ENCODE data around the gene TOP2A.

Gene TOP2A

GRCh38 chr17:40453881-40454612, 36.4 kb upstream of the TOP2A start:
- Histone ChIP-seq H2BK120ac (ENCODE audit: low read depth, low read length) (no peak overlapping the region), H3K36me3 (ENCODE audit: control insufficient read depth, insufficient read depth, low read length) (peaks cover 16% of the 10 kb centered on the region), H3K56ac (ENCODE audit: low read length) (no peak overlapping the region), H2BK15ac (replicated peaks; ENCODE audit: low read depth) (no peak overlapping the region), H4K8ac (ENCODE audit: low read depth, low read length) (no peak overlapping the region), H4K5ac (ENCODE audit: low read length) (no peak overlapping the region), H3K79me1 (ENCODE audit: low read length) (peaks cover 5% of the 10 kb centered on the region), H3K18ac (ENCODE audit: low read length) (no peak overlapping the region), H3K4ac (ENCODE audit: low read depth, low read length) (no peak overlapping the region), H3K27me3 (ENCODE audit: insufficient read depth, low read length, poor library complexity) (no peaks in the 10 kb centered on the region), H2BK5ac (ENCODE audit: low read length) (no peak overlapping the region), H3K4me2 (ENCODE audit: low read length) (no peak overlapping the region), H2AK5ac (ENCODE audit: low read length) (no peak overlapping the region), H3K27ac (ENCODE audit: low read depth, low read length) (no peak overlapping the region), H3K4me3 (ENCODE audit: low read length) (no peak overlapping the region), H3K9ac (ENCODE audit: low read length) (no peak overlapping the region), H3K79me2 (ENCODE audit: control insufficient read depth, insufficient read depth, low read length) (no peaks in the 10 kb centered on the region), H3K4me1 (ENCODE audit: control insufficient read depth, low read depth, low read length) (no peaks in the 10 kb centered on the region), H3K23ac (ENCODE audit: low read length) (no peak overlapping the region)
- no peak for DNase-seq
- WGBS (ENCODE audit: extremely low coverage, insufficient coverage, low lambda C conversion rate), result no CpG with 5 or more reads among the region's 19 CpGs

DNA sequence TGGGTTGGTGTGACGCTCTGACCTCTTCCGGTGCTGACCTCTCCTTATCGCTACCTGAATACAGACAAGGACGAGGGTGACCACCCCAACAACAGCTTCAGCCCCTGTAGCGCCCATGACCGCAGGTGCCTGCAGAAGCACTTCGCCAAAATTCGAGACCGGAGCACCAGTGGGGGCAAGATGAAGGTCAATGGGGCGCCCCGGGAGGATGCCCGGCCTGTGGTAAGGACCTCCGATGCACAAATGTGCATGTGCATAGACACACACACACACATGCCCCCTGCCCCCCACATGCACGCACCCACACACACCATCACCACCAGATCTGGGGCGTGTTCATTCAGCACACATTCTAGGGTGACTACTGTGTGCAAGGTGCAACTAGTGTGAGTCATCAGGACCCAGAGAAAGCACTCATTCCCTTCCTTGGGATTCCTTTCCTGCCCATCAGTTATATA, 35.3 kb upstream of the TOP2A start:
- Histone ChIP-seq H3K36me3 (ENCODE audit: control insufficient read depth, insufficient read depth, low read length) (peaks cover 16% of the 10 kb centered on the region), H2AK5ac (ENCODE audit: low read length) (no peak overlapping the region), H2BK5ac (ENCODE audit: low read length) (no peak overlapping the region), H2BK15ac (replicated peaks; ENCODE audit: low read depth) (no peak overlapping the region), H3K27ac (ENCODE audit: low read depth, low read length) (no peak overlapping the region), H3K27me3 (ENCODE audit: insufficient read depth, low read length, poor library complexity) (no peaks in the 10 kb centered on the region), H3K79me1 (ENCODE audit: low read length) (peaks cover 14% of the 10 kb centered on the region), H2BK120ac (ENCODE audit: low read depth, low read length) (no peak overlapping the region), H3K9ac (ENCODE audit: low read length) (no peak overlapping the region), H3K4ac (ENCODE audit: low read depth, low read length) (no peak overlapping the region), H3K4me3 (ENCODE audit: low read length) (no peak overlapping the region), H3K4me2 (ENCODE audit: low read length) (no peak overlapping the region), H3K4me1 (ENCODE audit: control insufficient read depth, low read depth, low read length) (no peaks in the 10 kb centered on the region), H3K18ac (ENCODE audit: low read length) (no peak overlapping the region), H3K23ac (ENCODE audit: low read length) (no peak overlapping the region), H4K8ac (ENCODE audit: low read depth, low read length) (no peak overlapping the region), H3K56ac (ENCODE audit: low read length) (no peak overlapping the region), H4K5ac (ENCODE audit: low read length) (no peak overlapping the region), H3K79me2 (ENCODE audit: control insufficient read depth, insufficient read depth, low read length) (no peaks in the 10 kb centered on the region)
- DNase-seq, result no peak
- no CpG with 5 or more reads among the region's 15 CpGs for WGBS (ENCODE audit: extremely low coverage, insufficient coverage, low lambda C conversion rate)

DNA sequence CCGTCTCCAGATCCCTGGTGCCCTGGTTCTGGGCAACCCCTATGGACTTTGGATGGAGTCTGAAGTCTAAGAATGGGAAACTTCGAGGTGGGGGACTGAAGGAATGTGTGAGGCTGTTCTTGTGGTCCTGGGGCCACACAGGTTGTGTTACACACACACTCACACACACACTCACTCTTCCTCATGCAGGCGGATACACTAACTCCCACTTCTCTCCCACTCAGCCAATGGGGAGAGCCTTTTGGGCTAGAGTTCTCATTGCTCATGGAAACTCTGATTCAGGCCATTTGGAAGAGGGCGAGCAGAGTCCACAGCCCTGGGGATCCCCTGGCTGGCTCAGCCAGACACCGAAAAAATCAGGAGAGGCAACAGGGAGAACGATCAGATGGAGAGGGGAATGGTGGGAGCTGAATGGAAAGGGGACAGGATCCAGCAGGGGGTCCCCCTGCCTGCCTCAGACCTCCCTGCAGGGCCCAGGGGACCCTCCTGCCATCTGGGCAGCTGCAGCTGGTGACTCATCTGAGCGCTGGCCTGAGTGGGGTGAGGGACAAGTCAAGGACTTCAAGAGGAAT, 34.6 kb upstream of the TOP2A start:
- Histone ChIP-seq H3K23ac (ENCODE audit: low read length) (no peak overlapping the region), H3K4me2 (ENCODE audit: low read length) (no peak overlapping the region), H3K18ac (ENCODE audit: low read length) (no peak overlapping the region), H3K4me3 (ENCODE audit: low read length) (no peak overlapping the region), H2BK15ac (replicated peaks; ENCODE audit: low read depth) (no peak overlapping the region), H2BK5ac (ENCODE audit: low read length) (no peak overlapping the region), H3K9ac (ENCODE audit: low read length) (no peak overlapping the region), H3K36me3 (ENCODE audit: control insufficient read depth, insufficient read depth, low read length) (peaks cover 13% of the 10 kb centered on the region), H3K79me2 (ENCODE audit: control insufficient read depth, insufficient read depth, low read length) (no peaks in the 10 kb centered on the region), H2BK120ac (ENCODE audit: low read depth, low read length) (no peak overlapping the region), H4K5ac (ENCODE audit: low read length) (no peak overlapping the region), H3K27ac (ENCODE audit: low read depth, low read length) (no peak overlapping the region), H3K4ac (ENCODE audit: low read depth, low read length) (no peak overlapping the region), H3K4me1 (ENCODE audit: control insufficient read depth, low read depth, low read length) (no peaks in the 10 kb centered on the region), H3K27me3 (ENCODE audit: insufficient read depth, low read length, poor library complexity) (no peaks in the 10 kb centered on the region), H4K8ac (ENCODE audit: low read depth, low read length) (no peak overlapping the region), H3K56ac (ENCODE audit: low read length) (no peak overlapping the region), H3K79me1 (ENCODE audit: low read length) (peaks cover 15% of the 10 kb centered on the region), H2AK5ac (ENCODE audit: low read length) (no peak overlapping the region)
- no peak for DNase-seq
- WGBS (ENCODE audit: extremely low coverage, insufficient coverage, low lambda C conversion rate), result no CpG with 5 or more reads among the region's 7 CpGs

DNA sequence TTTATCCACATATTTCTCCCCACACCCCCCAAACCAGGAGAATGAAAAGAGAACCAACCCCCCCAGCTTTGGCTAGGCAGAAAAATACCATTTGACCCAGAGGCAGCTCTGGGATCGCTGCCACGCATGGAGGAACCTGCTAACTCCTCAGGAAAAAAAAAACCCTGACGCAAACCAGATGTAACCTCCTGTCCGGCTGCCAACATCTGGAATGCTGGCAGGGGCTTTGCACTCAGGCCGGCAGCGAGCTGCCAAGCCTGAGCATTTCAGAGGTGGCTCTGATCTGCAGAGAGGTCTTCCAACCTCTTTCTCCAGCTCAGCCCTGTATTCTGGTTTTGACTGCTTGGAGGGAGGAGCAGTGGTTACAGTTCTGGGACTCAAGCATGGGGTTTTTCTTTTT, 33.7 kb upstream of the TOP2A start:
- H3K79me2 ChIP-seq (ENCODE audit: control insufficient read depth, insufficient read depth, low read length), result peaks cover 5% of the 10 kb centered on the region
- H3K27me3 ChIP-seq (ENCODE audit: insufficient read depth, low read length, poor library complexity), result no peaks in the 10 kb centered on the region
- WGBS (ENCODE audit: extremely low coverage, insufficient coverage, low lambda C conversion rate), result no CpG with 5 or more reads among the region's 6 CpGs
- H3K4me1 ChIP-seq (ENCODE audit: control insufficient read depth, low read depth, low read length), result no peaks in the 10 kb centered on the region
- H3K23ac ChIP-seq (ENCODE audit: low read length), result no peak overlapping the region
- H3K9ac ChIP-seq (ENCODE audit: low read length), result no peak overlapping the region
- DNase-seq, result no peak
- H3K4me3 ChIP-seq (ENCODE audit: low read length), result no peak overlapping the region
- no peak overlapping the region for H2BK120ac ChIP-seq (ENCODE audit: low read depth, low read length)
- H2BK5ac ChIP-seq (ENCODE audit: low read length), result no peak overlapping the region
- H3K4ac ChIP-seq (ENCODE audit: low read depth, low read length), result no peak overlapping the region
- H3K4me2 ChIP-seq (ENCODE audit: low read length), result no peak overlapping the region
- no peak overlapping the region for H2AK5ac ChIP-seq (ENCODE audit: low read length)
- H3K56ac ChIP-seq (ENCODE audit: low read length), result no peak overlapping the region
- H3K36me3 ChIP-seq (ENCODE audit: control insufficient read depth, insufficient read depth, low read length), result peaks cover 8% of the 10 kb centered on the region
- H4K5ac ChIP-seq (ENCODE audit: low read length), result no peak overlapping the region
- H3K18ac ChIP-seq (ENCODE audit: low read length), result no peak overlapping the region
- H2BK15ac ChIP-seq (replicated peaks; ENCODE audit: low read depth), result no peak overlapping the region
- peaks cover 19% of the 10 kb centered on the region for H3K79me1 ChIP-seq (ENCODE audit: low read length)
- H4K8ac ChIP-seq (ENCODE audit: low read depth, low read length), result no peak overlapping the region
- H3K27ac ChIP-seq (ENCODE audit: low read depth, low read length), result no peak overlapping the region

DNA sequence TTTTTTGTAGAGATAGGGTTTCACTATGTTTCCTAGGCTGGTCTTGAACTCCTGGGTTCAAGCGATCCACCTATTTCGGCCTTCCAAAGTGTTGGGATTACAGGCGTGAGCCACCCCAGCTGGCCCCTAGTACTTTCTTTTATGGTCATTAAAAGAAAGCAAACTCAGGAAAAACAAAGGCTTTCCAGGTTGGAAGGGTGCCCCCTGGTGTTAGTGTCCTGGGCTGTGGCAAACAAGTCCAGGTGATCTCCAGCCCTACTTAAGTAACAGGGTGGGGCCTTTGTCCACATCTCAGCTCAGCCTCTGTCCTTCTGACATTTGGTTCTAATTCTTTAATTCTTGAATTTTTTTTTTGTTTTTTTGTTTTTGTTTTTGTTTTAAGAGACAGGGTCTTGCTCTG, 32.5 kb upstream of the TOP2A start:
- Histone ChIP-seq H3K4ac (ENCODE audit: low read depth, low read length) (no peak overlapping the region), H2BK15ac (replicated peaks; ENCODE audit: low read depth) (no peak overlapping the region), H2AK5ac (ENCODE audit: low read length) (no peak overlapping the region), H3K23ac (ENCODE audit: low read length) (no peak overlapping the region), H3K4me1 (ENCODE audit: control insufficient read depth, low read depth, low read length) (no peaks in the 10 kb centered on the region), H3K79me2 (ENCODE audit: control insufficient read depth, insufficient read depth, low read length) (peaks cover 8% of the 10 kb centered on the region), H3K27me3 (ENCODE audit: insufficient read depth, low read length, poor library complexity) (no peaks in the 10 kb centered on the region), H3K36me3 (ENCODE audit: control insufficient read depth, insufficient read depth, low read length) (peaks cover 8% of the 10 kb centered on the region), H3K18ac (ENCODE audit: low read length) (no peak overlapping the region), H3K27ac (ENCODE audit: low read depth, low read length) (no peak overlapping the region), H3K9ac (ENCODE audit: low read length) (no peak overlapping the region), H2BK5ac (ENCODE audit: low read length) (no peak overlapping the region), H3K56ac (ENCODE audit: low read length) (no peak overlapping the region), H3K4me3 (ENCODE audit: low read length) (no peak overlapping the region), H4K8ac (ENCODE audit: low read depth, low read length) (no peak overlapping the region), H3K4me2 (ENCODE audit: low read length) (no peak overlapping the region), H2BK120ac (ENCODE audit: low read depth, low read length) (no peak overlapping the region), H4K5ac (ENCODE audit: low read length) (no peak overlapping the region), H3K79me1 (ENCODE audit: low read length) (peaks cover 21% of the 10 kb centered on the region)
- DNase-seq, result peak; percentile 80
- no CpG with 5 or more reads among the region's 3 CpGs for WGBS (ENCODE audit: extremely low coverage, insufficient coverage, low lambda C conversion rate)
